ENCODE results near the gene COG8. TPM values are rescaled to one million over a fixed set of nuclear protein-coding genes. Genes with fewer than 3 reads are reported as not detected.
A peak's percentile ranks its signal among the peaks of the same experiment; 100 is the strongest.

The COG8 gene
- total RNA-seq, 1 donor from 2014 or later = 32.4 TPM

- Histone ChIP-seq H3K4me1 (ENCODE audit: insufficient read depth, low read length) (peaks cover 6% of the 10 kb centered on the region), H3K9ac (ENCODE audit: low read length) (no peak overlapping the region), H3K79me2 (ENCODE audit: insufficient read depth, low read length) (no peaks in the 10 kb centered on the region), H3K9me3 (ENCODE audit: insufficient read depth, low read depth, low read length) (no peaks in the 10 kb centered on the region), H3K36me3 (ENCODE audit: insufficient read depth, low read length) (peaks cover 10% of the 10 kb centered on the region), H4K20me1 (ENCODE audit: insufficient read depth, low read length) (peaks cover 3% of the 10 kb centered on the region), H3K4me3 (ENCODE audit: insufficient read depth, low read depth, low read length) (no peak overlapping the region), H3K27ac (ENCODE audit: low read depth, low read length) (no peak overlapping the region), H3K27me3 (ENCODE audit: insufficient read depth, low read length) (no peaks in the 10 kb centered on the region), H3K4me2 (ENCODE audit: low read length) (no peak overlapping the region), H2AFZ (ENCODE audit: low read depth, low read length) (no peak overlapping the region)
- peaks cover 10% of the 10 kb centered on the region for H3K36me3 Mint-ChIP-seq (ENCODE audit: low read depth, unreplicated experiment)
- no peak overlapping the region for H3K27ac Mint-ChIP-seq (ENCODE audit: unreplicated experiment)
- no peak overlapping the region for H3K4me3 Mint-ChIP-seq (ENCODE audit: unreplicated experiment)
- no peaks in the 10 kb centered on the region for H3K9me3 Mint-ChIP-seq (ENCODE audit: unreplicated experiment)
- peak; percentile 49 for TF ChIP-seq CTCF (IDR thresholded peaks at IDR 0.05; ENCODE audit: insufficient read depth, low read depth, low read length)
- no peak for TF ChIP-seq EZH2 (IDR thresholded peaks at IDR 0.05; ENCODE audit: insufficient read depth, low read length)
- FAIRE-seq = no peak
- peak; percentile 30 for DNase-seq (ENCODE audit: low read depth)
- H3K27me3 Mint-ChIP-seq (ENCODE audit: low read depth, unreplicated experiment) = no peaks in the 10 kb centered on the region
- H3K4me1 Mint-ChIP-seq (ENCODE audit: low read depth, unreplicated experiment) = peaks cover 2% of the 10 kb centered on the region
Measured at GRCh38 chr16:69286941-69287713, 52.2 kb downstream of the COG8 start.

GRCh38 chr16:69285240-69285639 is 54.1 kb downstream of the COG8 start:
- peaks cover 3% of the 10 kb centered on the region for H4K20me1 ChIP-seq (ENCODE audit: insufficient read depth, low read length)
- Mint-ChIP-seq H3K9me3 (ENCODE audit: unreplicated experiment) (no peaks in the 10 kb centered on the region), H3K36me3 (ENCODE audit: low read depth, unreplicated experiment) (peaks cover 10% of the 10 kb centered on the region), H3K4me1 (ENCODE audit: low read depth, unreplicated experiment) (peaks cover 2% of the 10 kb centered on the region), H3K27me3 (ENCODE audit: low read depth, unreplicated experiment) (no peaks in the 10 kb centered on the region), H3K4me3 (ENCODE audit: unreplicated experiment) (no peak overlapping the region), H3K27ac (ENCODE audit: unreplicated experiment) (no peak overlapping the region)
- no peak for FAIRE-seq
- H3K9ac ChIP-seq (ENCODE audit: low read length) = no peak overlapping the region
- H3K27me3 ChIP-seq (ENCODE audit: insufficient read depth, low read length) = no peaks in the 10 kb centered on the region
- TF ChIP-seq EZH2 (IDR thresholded peaks at IDR 0.05; ENCODE audit: insufficient read depth, low read length) = no peak
- TF ChIP-seq CTCF (IDR thresholded peaks at IDR 0.05; ENCODE audit: insufficient read depth, low read depth, low read length) = no peak
- no peaks in the 10 kb centered on the region for H3K9me3 ChIP-seq (ENCODE audit: insufficient read depth, low read depth, low read length)
- H3K4me3 ChIP-seq (ENCODE audit: insufficient read depth, low read depth, low read length) = no peak overlapping the region
- H3K79me2 ChIP-seq (ENCODE audit: insufficient read depth, low read length) = no peaks in the 10 kb centered on the region
- no peak for DNase-seq (ENCODE audit: low read depth)
- no peak overlapping the region for H2AFZ ChIP-seq (ENCODE audit: low read depth, low read length)
- peaks cover 6% of the 10 kb centered on the region for H3K4me1 ChIP-seq (ENCODE audit: insufficient read depth, low read length)
- H3K4me2 ChIP-seq (ENCODE audit: low read length) = no peak overlapping the region
- H3K27ac ChIP-seq (ENCODE audit: low read depth, low read length) = no peak overlapping the region
- H3K36me3 ChIP-seq (ENCODE audit: insufficient read depth, low read length) = peaks cover 10% of the 10 kb centered on the region

GRCh38 chr16:69283851-69284250 is 55.5 kb downstream of the COG8 start:
- no peak overlapping the region for H3K4me3 ChIP-seq (ENCODE audit: insufficient read depth, low read depth, low read length)
- no peaks in the 10 kb centered on the region for H3K27me3 ChIP-seq (ENCODE audit: insufficient read depth, low read length)
- TF ChIP-seq CTCF (IDR thresholded peaks at IDR 0.05; ENCODE audit: insufficient read depth, low read depth, low read length) = no peak
- no peak for TF ChIP-seq EZH2 (IDR thresholded peaks at IDR 0.05; ENCODE audit: insufficient read depth, low read length)
- H3K9me3 ChIP-seq (ENCODE audit: insufficient read depth, low read depth, low read length) = no peaks in the 10 kb centered on the region
- H3K4me2 ChIP-seq (ENCODE audit: low read length) = no peak overlapping the region
- Mint-ChIP-seq H3K27ac (ENCODE audit: unreplicated experiment) (no peak overlapping the region), H3K36me3 (ENCODE audit: low read depth, unreplicated experiment) (peaks cover 13% of the 10 kb centered on the region), H3K4me1 (ENCODE audit: low read depth, unreplicated experiment) (peaks cover 2% of the 10 kb centered on the region), H3K27me3 (ENCODE audit: low read depth, unreplicated experiment) (no peaks in the 10 kb centered on the region), H3K4me3 (ENCODE audit: unreplicated experiment) (no peak overlapping the region), H3K9me3 (ENCODE audit: unreplicated experiment) (no peaks in the 10 kb centered on the region)
- FAIRE-seq (no peak), DNase-seq (ENCODE audit: low read depth) (no peak)
- peaks cover 3% of the 10 kb centered on the region for H4K20me1 ChIP-seq (ENCODE audit: insufficient read depth, low read length)
- H2AFZ ChIP-seq (ENCODE audit: low read depth, low read length) = no peak overlapping the region
- H3K27ac ChIP-seq (ENCODE audit: low read depth, low read length) = no peak overlapping the region
- no peak overlapping the region for H3K9ac ChIP-seq (ENCODE audit: low read length)
- peaks cover 6% of the 10 kb centered on the region for H3K4me1 ChIP-seq (ENCODE audit: insufficient read depth, low read length)
- H3K79me2 ChIP-seq (ENCODE audit: insufficient read depth, low read length) = peaks cover 5% of the 10 kb centered on the region
- H3K36me3 ChIP-seq (ENCODE audit: insufficient read depth, low read length) = peaks cover 10% of the 10 kb centered on the region

Measured in astrocyte (in vitro differentiated cells and primary cell).